ENCODE results near the gene HSPB6.
A peak's percentile ranks its signal among the peaks of the same experiment; 100 is the strongest.

Gene HSPB6

DNA sequence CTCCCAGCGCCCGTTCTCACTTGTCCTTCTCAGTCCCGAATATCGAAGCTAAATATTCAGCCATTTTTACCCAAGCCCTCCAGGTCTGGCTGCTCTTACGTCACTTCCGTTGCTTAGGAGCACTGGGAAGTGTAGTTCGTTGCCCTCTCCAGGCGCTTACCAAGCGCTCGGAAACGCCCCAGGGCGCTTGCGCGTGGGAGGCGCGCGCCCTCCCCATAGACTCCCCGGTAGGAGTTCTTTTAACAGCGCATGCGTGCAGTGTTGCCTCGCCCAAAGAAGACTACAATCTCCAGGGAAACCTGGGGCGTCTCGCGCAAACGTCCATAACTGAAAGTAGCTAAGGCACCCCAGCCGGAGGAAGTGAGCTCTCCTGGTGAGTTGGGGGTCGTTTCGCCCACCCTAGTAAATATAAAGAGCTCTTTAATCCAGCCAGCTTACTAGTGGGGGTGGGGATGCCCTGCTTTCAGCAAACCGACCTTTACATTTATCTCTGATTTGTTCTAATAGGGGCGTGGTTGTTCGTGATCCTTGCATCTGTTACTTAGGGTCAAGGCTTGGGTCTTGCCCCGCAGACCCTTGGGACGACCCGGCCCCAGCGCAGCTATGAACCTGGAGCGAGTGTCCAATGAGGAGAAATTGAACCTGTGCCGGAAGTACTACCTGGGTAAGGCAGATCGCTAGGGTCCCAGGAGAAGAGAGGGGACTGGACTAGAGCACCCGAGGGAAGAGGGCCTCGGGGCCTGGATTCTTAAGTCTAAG, 11.3 kb downstream of the HSPB6 start, which contains the start of the genes PSENEN and U2AF1L4:
TSS of gene PSENEN (plus strand) at position 324 of the 759 bp plus-strand sequence. CDS start at position 604, 280 bp downstream.
TSS of gene U2AF1L4 (minus strand) at position 91 of the 759 bp plus-strand sequence. CDS start at position 64, 27 bp downstream.
- Histone ChIP-seq H3K9me3 (ENCODE audit: insufficient read depth, low read length) (no peaks in the 10 kb centered on the region), H3K4me3 (ENCODE audit: insufficient read length, low read depth) (peak within 1 kb of the TSS; percentile 68), H3K9ac (ENCODE audit: insufficient read length, low read depth) (peak within 1 kb of the TSS; percentile 90), H3K4me1 (ENCODE audit: insufficient read depth, insufficient read length) (peaks cover 7% of the 10 kb centered on the region), H3K27me3 (ENCODE audit: insufficient read depth, insufficient read length) (no peaks in the 10 kb centered on the region), H3K36me3 (ENCODE audit: insufficient read depth, insufficient read length, low read length) (peaks cover 15% of the 10 kb centered on the region)
- TF ChIP-seq ZNF274 (IDR thresholded peaks at IDR 0.05; ENCODE audit: low read depth, low read length): no peak
- TF ChIP-seq YY1 (IDR thresholded peaks at IDR 0.05; ENCODE audit: insufficient read depth, insufficient read length): peak; percentile 40
- peak; percentile 97 for DNase-seq (ENCODE audit: low read depth, low spot score)

DNA sequence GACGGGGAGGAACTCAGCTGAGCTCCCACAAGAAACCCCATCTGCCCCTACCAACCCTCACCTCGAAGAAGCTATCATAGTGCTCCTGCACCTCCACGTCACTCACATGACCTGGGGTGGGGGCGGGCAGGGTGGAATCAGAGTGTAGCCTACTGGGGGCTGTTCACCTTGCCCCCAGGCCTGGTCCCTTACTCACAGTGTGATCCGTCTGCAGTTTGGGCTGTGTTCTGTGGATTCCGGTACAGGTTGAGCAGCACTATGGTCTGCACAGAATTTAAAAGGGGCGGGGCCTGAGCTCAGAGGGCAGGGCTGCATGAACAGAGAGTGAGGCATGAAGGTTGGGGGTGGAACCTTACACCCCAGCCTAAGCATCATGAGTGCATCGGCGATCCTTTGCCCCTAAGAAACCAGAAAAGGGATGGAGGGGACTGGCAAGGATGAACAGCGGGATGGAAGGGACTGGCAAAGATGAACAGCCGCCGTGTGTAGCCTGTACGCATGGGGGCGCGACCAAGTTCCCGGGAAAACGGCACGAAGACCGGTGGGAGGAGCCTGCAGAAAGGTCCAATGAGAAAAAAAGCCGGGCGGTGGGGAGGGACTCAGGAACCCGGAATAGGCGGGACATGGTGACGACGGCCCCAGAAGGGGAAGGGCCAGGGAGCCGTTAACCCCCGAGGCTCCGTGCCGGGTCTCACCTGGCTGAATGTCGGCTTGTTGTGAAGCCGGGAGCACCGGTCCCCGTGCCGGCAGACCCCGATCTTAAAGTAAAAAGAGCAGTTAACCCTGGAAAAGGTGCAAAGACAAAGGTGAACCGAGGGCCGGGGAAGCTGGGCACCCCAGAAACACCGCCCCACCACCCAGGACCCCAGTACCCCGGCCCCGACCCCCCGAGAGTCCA, 12.2 kb downstream of the HSPB6 start:
- TF ChIP-seq YY1 (IDR thresholded peaks at IDR 0.05; ENCODE audit: insufficient read depth, insufficient read length) (no peak), SUZ12 (IDR thresholded peaks at IDR 0.05; ENCODE audit: extremely low read depth, insufficient read depth, insufficient read length) (no peak)
- Histone ChIP-seq H3K27me3 (ENCODE audit: insufficient read depth, insufficient read length) (no peaks in the 10 kb centered on the region), H3K4me3 (ENCODE audit: insufficient read length, low read depth) (peak overlapping the region; percentile 68), H3K9ac (ENCODE audit: insufficient read length, low read depth) (peak overlapping the region; percentile 82), H3K4me1 (ENCODE audit: insufficient read depth, insufficient read length) (peaks cover 7% of the 10 kb centered on the region), H3K9me3 (ENCODE audit: insufficient read depth, low read length) (no peaks in the 10 kb centered on the region), H3K36me3 (ENCODE audit: insufficient read depth, insufficient read length, low read length) (peaks cover 15% of the 10 kb centered on the region)
- peak; percentile 88 for DNase-seq (ENCODE audit: low read depth, low spot score)

DNA sequence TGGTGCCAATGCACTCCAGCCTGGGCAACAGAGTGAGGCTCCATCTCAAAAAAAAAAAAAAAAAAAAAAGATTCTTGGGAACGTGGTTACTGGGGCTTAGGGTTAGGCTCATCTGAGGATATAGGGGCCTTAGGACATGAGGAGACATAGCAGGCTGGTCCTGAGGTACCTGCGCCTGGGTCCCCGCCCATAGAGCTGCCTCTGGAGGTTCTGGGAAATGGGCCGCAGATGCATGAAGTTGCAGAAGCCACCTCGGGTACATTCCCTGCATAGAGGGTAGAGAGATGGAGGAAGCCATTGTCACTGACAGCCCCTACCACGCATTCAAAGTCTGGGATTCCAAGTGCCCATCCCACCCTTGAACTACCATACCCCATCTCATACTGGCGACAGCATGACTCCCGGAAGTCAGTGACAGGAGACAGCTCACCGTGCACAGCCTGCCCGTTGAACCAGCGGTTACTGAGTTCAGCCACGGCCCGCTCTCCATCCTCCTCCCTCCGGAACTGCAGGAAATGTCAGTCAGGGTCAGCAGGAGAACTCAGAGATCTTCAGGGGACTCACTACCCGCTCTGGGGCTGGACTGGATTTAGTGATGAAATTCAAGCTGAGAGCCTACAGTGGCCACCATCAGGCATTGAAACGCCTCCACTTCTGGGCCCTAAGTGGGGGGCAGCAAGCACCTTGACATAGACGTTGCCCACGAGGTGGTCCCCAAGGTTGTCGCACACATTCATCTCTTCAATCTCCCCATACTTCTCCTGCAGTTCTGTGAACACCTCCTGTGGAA, 13.0 kb downstream of the HSPB6 start:
- peak overlapping the region; percentile 68 for H3K4me3 ChIP-seq (ENCODE audit: insufficient read length, low read depth)
- TF ChIP-seq SUZ12 (IDR thresholded peaks at IDR 0.05; ENCODE audit: extremely low read depth, insufficient read depth, insufficient read length) (no peak), YY1 (IDR thresholded peaks at IDR 0.05; ENCODE audit: insufficient read depth, insufficient read length) (no peak), ZNF274 (IDR thresholded peaks at IDR 0.05; ENCODE audit: low read depth, low read length) (no peak)
- H3K27me3 ChIP-seq (ENCODE audit: insufficient read depth, insufficient read length): no peaks in the 10 kb centered on the region
- DNase-seq (ENCODE audit: low read depth, low spot score): no peak
- H3K36me3 ChIP-seq (ENCODE audit: insufficient read depth, insufficient read length, low read length): peaks cover 21% of the 10 kb centered on the region
- H3K4me1 ChIP-seq (ENCODE audit: insufficient read depth, insufficient read length): peaks cover 9% of the 10 kb centered on the region
- peak overlapping the region; percentile 33 for H3K9ac ChIP-seq (ENCODE audit: insufficient read length, low read depth)
- H3K9me3 ChIP-seq (ENCODE audit: insufficient read depth, low read length): no peaks in the 10 kb centered on the region

DNA sequence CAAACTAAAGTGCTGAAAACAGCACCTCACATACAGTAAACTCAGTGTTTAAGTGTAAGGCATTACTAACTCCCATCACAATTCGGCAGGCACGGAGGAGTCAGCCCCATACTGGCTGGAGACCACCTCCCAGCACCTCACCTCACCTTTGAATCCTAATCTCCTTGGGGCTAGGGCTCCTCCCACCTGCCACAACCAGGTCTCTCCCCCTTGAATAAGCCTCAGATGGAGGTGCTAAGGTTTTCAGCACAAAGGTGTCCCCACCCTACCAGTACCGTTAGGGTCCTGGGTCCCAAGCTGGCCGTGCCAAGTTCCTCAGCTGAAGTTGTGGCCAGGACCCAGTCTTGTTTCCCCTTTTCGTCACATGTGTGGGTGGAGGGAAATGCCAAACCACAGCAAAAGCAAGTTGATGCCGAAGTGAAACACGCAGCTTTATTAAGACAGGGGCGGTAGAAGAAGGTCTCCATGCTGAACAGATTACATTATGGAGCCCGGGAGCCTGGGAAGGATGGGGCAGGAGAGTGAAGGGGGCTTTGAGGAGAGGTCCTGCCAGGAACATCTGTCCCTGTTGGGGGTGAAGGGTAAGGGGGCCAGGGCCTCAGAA, 14.6 kb downstream of the HSPB6 start, which contains the start of gene IGFLR1:
TSS of gene IGFLR1 (minus strand) at position 332 of the 604 bp plus-strand sequence. CDS start 1,272 bp downstream, outside the sequence.
- Histone ChIP-seq H3K9ac (ENCODE audit: insufficient read length, low read depth) (peak within 1 kb of the TSS; percentile 74), H3K9me3 (ENCODE audit: insufficient read depth, low read length) (no peaks in the 10 kb centered on the region), H3K27me3 (ENCODE audit: insufficient read depth, insufficient read length) (no peaks in the 10 kb centered on the region), H3K4me1 (ENCODE audit: insufficient read depth, insufficient read length) (peaks cover 9% of the 10 kb centered on the region), H3K4me3 (ENCODE audit: insufficient read length, low read depth) (peak within 1 kb of the TSS; percentile 26), H3K36me3 (ENCODE audit: insufficient read depth, insufficient read length, low read length) (peaks cover 37% of the 10 kb centered on the region)
- no peak for DNase-seq (ENCODE audit: low read depth, low spot score)
- TF ChIP-seq ZNF274 (IDR thresholded peaks at IDR 0.05; ENCODE audit: low read depth, low read length): no peak
- no peak for TF ChIP-seq SUZ12 (IDR thresholded peaks at IDR 0.05; ENCODE audit: extremely low read depth, insufficient read depth, insufficient read length)
- no peak for TF ChIP-seq YY1 (IDR thresholded peaks at IDR 0.05; ENCODE audit: insufficient read depth, insufficient read length)

DNA sequence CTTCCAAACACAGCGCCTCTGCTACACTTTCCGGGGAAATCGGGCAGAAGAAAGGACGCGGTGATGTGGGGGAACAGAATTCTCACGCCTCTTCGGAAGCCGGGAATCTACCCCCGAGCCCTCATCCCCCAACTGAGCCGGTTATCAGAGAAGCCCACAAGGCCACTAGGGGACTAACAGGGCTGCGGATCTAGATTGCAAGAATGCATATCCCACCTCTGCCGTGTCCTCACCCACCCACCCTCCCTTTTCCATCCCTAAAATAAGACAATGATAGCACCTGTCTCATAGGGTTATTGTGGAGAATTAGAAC, 15.7 kb downstream of the HSPB6 start:
- DNase-seq (ENCODE audit: low read depth, low spot score): no peak
- Histone ChIP-seq H3K4me3 (ENCODE audit: insufficient read length, low read depth) (peak overlapping the region; percentile 26), H3K9ac (ENCODE audit: insufficient read length, low read depth) (peak overlapping the region; percentile 74), H3K27me3 (ENCODE audit: insufficient read depth, insufficient read length) (no peaks in the 10 kb centered on the region), H3K36me3 (ENCODE audit: insufficient read depth, insufficient read length, low read length) (peaks cover 48% of the 10 kb centered on the region), H3K4me1 (ENCODE audit: insufficient read depth, insufficient read length) (peaks cover 9% of the 10 kb centered on the region), H3K9me3 (ENCODE audit: insufficient read depth, low read length) (no peaks in the 10 kb centered on the region)
- TF ChIP-seq YY1 (IDR thresholded peaks at IDR 0.05; ENCODE audit: insufficient read depth, insufficient read length) (no peak), ZNF274 (IDR thresholded peaks at IDR 0.05; ENCODE audit: low read depth, low read length) (no peak), SUZ12 (IDR thresholded peaks at IDR 0.05; ENCODE audit: extremely low read depth, insufficient read depth, insufficient read length) (no peak)

DNA sequence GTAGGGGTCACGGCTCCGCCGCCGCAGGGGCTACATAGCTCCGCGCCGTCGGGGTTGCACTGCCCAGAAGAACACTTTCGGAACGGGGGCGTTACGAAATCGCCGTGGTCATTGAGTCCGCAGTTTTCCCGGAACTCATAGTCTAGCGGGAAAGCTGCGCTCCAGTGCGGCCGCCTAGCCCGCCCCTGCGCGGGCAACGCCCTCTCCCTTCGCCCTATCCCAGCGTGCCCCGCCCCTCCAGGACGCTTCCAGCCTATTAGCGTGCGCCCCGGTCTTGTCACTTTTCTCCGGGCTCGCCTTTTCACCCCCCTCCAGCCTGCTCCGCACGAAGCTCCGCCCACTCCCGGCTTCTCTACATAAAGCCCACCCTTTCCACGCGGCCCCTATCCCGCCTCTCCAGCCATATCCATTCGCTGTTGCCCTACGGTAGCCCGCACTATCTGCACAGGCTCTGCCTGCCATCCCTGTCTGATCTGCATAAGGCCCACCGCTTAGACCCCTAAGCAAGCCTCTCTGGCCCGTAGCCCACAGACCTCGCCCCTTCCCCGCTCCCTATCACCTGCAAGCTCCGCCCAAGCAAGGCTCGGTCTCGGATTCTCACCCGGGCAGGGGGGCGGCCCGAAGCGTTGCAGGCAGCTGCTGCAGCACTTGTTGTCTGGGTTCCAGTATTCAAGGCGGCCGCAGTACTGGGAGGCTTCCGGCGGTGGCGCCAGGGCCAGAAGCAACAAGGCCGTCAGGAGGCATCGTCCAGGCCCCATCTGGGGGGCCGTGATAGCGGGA, 16.2 kb downstream of the HSPB6 start:
- Histone ChIP-seq H3K4me3 (ENCODE audit: insufficient read length, low read depth) (peak overlapping the region; percentile 53), H3K36me3 (ENCODE audit: insufficient read depth, insufficient read length, low read length) (peaks cover 51% of the 10 kb centered on the region)

More for the DNA sequence above, 16.2 kb downstream of the HSPB6 start:
- H3K9me3 ChIP-seq (ENCODE audit: insufficient read depth, low read length): no peaks in the 10 kb centered on the region
- peak; percentile 89 for DNase-seq (ENCODE audit: low read depth, low spot score)
- peaks cover 9% of the 10 kb centered on the region for H3K4me1 ChIP-seq (ENCODE audit: insufficient read depth, insufficient read length)
- H3K9ac ChIP-seq (ENCODE audit: insufficient read length, low read depth): peak overlapping the region; percentile 74
- TF ChIP-seq SUZ12 (IDR thresholded peaks at IDR 0.05; ENCODE audit: extremely low read depth, insufficient read depth, insufficient read length): no peak
- no peak for TF ChIP-seq ZNF274 (IDR thresholded peaks at IDR 0.05; ENCODE audit: low read depth, low read length)
- no peak for TF ChIP-seq YY1 (IDR thresholded peaks at IDR 0.05; ENCODE audit: insufficient read depth, insufficient read length)
- no peaks in the 10 kb centered on the region for H3K27me3 ChIP-seq (ENCODE audit: insufficient read depth, insufficient read length)
